H9 (cell line): Measurements from ENCODE around the gene TCEA2. TPM values are rescaled to one million over a fixed set of nuclear protein-coding genes. Genes with fewer than 3 reads are reported as not detected.

Source experiments
- DNase-seq: peaks from one replicate; pipeline ENCODE4 v3.0.0-alpha.2; 2017
- H2AFZ ChIP-seq: one replicate; pipeline ENCODE4 v1.6.1; 2013; ENCODE audit warnings: mild to moderate bottlenecking, low read length, control low read depth, moderate library complexity
- H2AK5ac ChIP-seq: 2 replicates; pipeline ENCODE4 v1.6.1; 2013; ENCODE audit warnings: low read length, control low read depth, mixed read lengths; ENCODE audit not compliant: insufficient read length
- H2BK120ac ChIP-seq: one replicate; pipeline ENCODE4 v1.6.1; 2013; ENCODE audit warnings: low read depth, mild to moderate bottlenecking, low read length, control low read depth, inconsistent platforms; ENCODE audit not compliant: poor library complexity, severe bottlenecking
- H2BK12ac ChIP-seq: 2 replicates; pipeline ENCODE4 v1.6.1; 2013; ENCODE audit warnings: low read length, control low read depth, mixed read lengths, low read depth; ENCODE audit not compliant: insufficient read length
- H2BK15ac ChIP-seq: 2 replicates; pipeline ENCODE4 v1.6.1; 2013; ENCODE audit warnings: low read depth, low read length, control low read depth
- H2BK20ac ChIP-seq: one replicate; pipeline ENCODE4 v1.6.1; 2013; ENCODE audit warnings: low read depth, mild to moderate bottlenecking, low read length, control low read depth, inconsistent platforms; ENCODE audit not compliant: poor library complexity, severe bottlenecking
- H2BK5ac ChIP-seq: 2 replicates; pipeline ENCODE4 v1.6.1; 2013; ENCODE audit warnings: low read length, control low read depth, mixed read lengths; ENCODE audit not compliant: insufficient read length
- H3K14ac ChIP-seq: 2 replicates; pipeline ENCODE4 v1.6.1; 2013; ENCODE audit warnings: low read length, control low read depth; ENCODE audit not compliant: insufficient read depth
- H3K18ac ChIP-seq: 2 replicates; pipeline ENCODE4 v1.6.1; 2013; ENCODE audit warnings: low read depth, mild to moderate bottlenecking, mixed read lengths, low read length, control low read depth; ENCODE audit not compliant: insufficient read length
- H3K23ac ChIP-seq: 2 replicates; pipeline ENCODE4 v1.6.1; 2013; ENCODE audit warnings: low read length, control low read depth, mixed read lengths, low read depth; ENCODE audit not compliant: insufficient read length
- H3K23me2 ChIP-seq: 2 replicates; pipeline ENCODE4 v1.6.1; 2013; ENCODE audit warnings: low read depth, mild to moderate bottlenecking, mixed read lengths, low read length, control low read depth; ENCODE audit not compliant: insufficient read length, poor library complexity, severe bottlenecking
- H3K27ac ChIP-seq: 2 replicates; pipeline ENCODE4 v1.5.1; 2013; ENCODE audit warnings: low read length, control low read depth, mixed read lengths, low read depth; ENCODE audit not compliant: insufficient read length
- H3K27me3 ChIP-seq: 2 replicates; pipeline ENCODE4 v1.6.1; 2013; ENCODE audit warnings: low read length, control low read depth, inconsistent platforms; ENCODE audit not compliant: insufficient read depth
- H3K4ac ChIP-seq: 2 replicates; pipeline ENCODE4 v1.6.1; 2013; ENCODE audit warnings: low read depth, mild to moderate bottlenecking, control low read depth, inconsistent platforms, low read length, moderate library complexity
- H3K4me1 ChIP-seq: 2 replicates; pipeline ENCODE4 v1.6.1; 2013; ENCODE audit warnings: low read length, control low read depth, inconsistent platforms; ENCODE audit not compliant: insufficient read depth
- H3K4me2 ChIP-seq: 2 replicates; pipeline ENCODE4 v1.6.1; 2013; ENCODE audit warnings: low read length, control low read depth, mixed read lengths; ENCODE audit not compliant: insufficient read length, insufficient read depth
- H3K56ac ChIP-seq: 2 replicates; pipeline ENCODE4 v1.6.1; 2013; ENCODE audit warnings: low read depth, mild to moderate bottlenecking, mixed read lengths, low read length, control low read depth; ENCODE audit not compliant: insufficient read length
- H3K79me1 ChIP-seq: 2 replicates; pipeline ENCODE4 v1.6.1; 2013; ENCODE audit warnings: low read depth, mild to moderate bottlenecking, moderate library complexity, low read length, control low read depth, inconsistent platforms; ENCODE audit not compliant: insufficient read depth, poor library complexity, severe bottlenecking
- H3K79me2 ChIP-seq: 2 replicates; pipeline ENCODE4 v1.6.1; 2013; ENCODE audit warnings: low read length, control low read depth, inconsistent platforms; ENCODE audit not compliant: insufficient read depth
- H3K9ac ChIP-seq: 2 replicates; pipeline ENCODE4 v1.6.1; 2013; ENCODE audit warnings: low read length, control low read depth, mixed read lengths; ENCODE audit not compliant: insufficient read length; ENCODE audit errors: extremely low read depth
- H3K9me3 ChIP-seq: one replicate; pipeline ENCODE4 v1.6.1; 2013; ENCODE audit warnings: low read depth, low read length, inconsistent platforms; ENCODE audit not compliant: control insufficient read depth
- H3T11ph ChIP-seq: one replicate; pipeline ENCODE4 v1.6.1; 2013; ENCODE audit warnings: mild to moderate bottlenecking, low read length, control low read depth, inconsistent platforms
- H4K20me1 ChIP-seq: one replicate; pipeline ENCODE4 v1.6.1; 2013; ENCODE audit not compliant: control insufficient read depth, insufficient read length, insufficient read depth
- H4K5ac ChIP-seq: 2 replicates; pipeline ENCODE4 v1.6.1; 2013; ENCODE audit warnings: low read depth, mild to moderate bottlenecking, mixed read lengths, low read length, control low read depth; ENCODE audit not compliant: insufficient read length
- H4K8ac ChIP-seq: replicated peaks from 2 replicates; pipeline ENCODE4 v1.6.1; 2013; ENCODE audit warnings: low read length, control low read depth, mixed read lengths, low read depth; ENCODE audit not compliant: insufficient read length
- H4K91ac ChIP-seq: 2 replicates; pipeline ENCODE4 v1.6.1; 2013; ENCODE audit warnings: low read depth, mild to moderate bottlenecking, moderate library complexity, mixed read lengths, low read length, control low read depth; ENCODE audit not compliant: insufficient read length
- H3K27ac Mint-ChIP-seq, 3 experiments: 2 replicates in 2 of 3; 3 replicates in 1 of 3; pipeline ENCODE4 v1.8.0; 2020 to 2021; ENCODE audit warnings: mixed read lengths in 3 of 3, mild to moderate bottlenecking in 1 of 3, moderate library complexity in 1 of 3
- H3K27me3 Mint-ChIP-seq: 2 replicates; pipeline ENCODE4 v1.8.0; 2021; ENCODE audit warnings: low read depth, mild to moderate bottlenecking, moderate library complexity, mixed read lengths
- H3K36me3 Mint-ChIP-seq, 3 experiments: 2 replicates in 2 of 3; 3 replicates in 1 of 3; pipeline ENCODE4 v1.8.0; 2020 to 2021; ENCODE audit warnings: low read depth in 3 of 3, mixed read lengths in 3 of 3; ENCODE audit not compliant: insufficient read depth in 1 of 3
- H3K4me1 Mint-ChIP-seq, 2 experiments: 2 replicates each; pipeline ENCODE4 v1.8.0; 2020; ENCODE audit warnings: mixed read lengths in 2 of 2
- H3K4me3 Mint-ChIP-seq, 2 experiments: 2 replicates in 1 of 2; 3 replicates in 1 of 2; pipeline ENCODE4 v1.8.0; 2020 to 2021; ENCODE audit warnings: mild to moderate bottlenecking in 2 of 2, mixed read lengths in 2 of 2, moderate library complexity in 1 of 2
- H3K9me3 Mint-ChIP-seq, 2 experiments: 2 replicates in 1 of 2; 3 replicates in 1 of 2; pipeline ENCODE4 v1.8.0; 2020; ENCODE audit warnings: mild to moderate bottlenecking in 2 of 2, mixed read lengths in 2 of 2, moderate library complexity in 1 of 2
- CTCF ChIP-seq: fragments of 200-600 bp; sonication (generic); conservative IDR thresholded peaks from 3 replicates; pipeline ENCODE4 v1.8.0; 2021; ENCODE audit warnings: antibody characterized with exemption, mild to moderate bottlenecking
- WGBS: extraction: QIAGEN DNeasy Blood & Tissue Kit; methylation state at CpG from one replicate; pipeline ENCODE4 v1.1.7; 2013; ENCODE audit warnings: missing lambda C conversion rate, low lambda C conversion rate, mixed read lengths; ENCODE audit not compliant: insufficient read length; ENCODE audit errors: extremely low coverage; 5-methylcytosine and 5-hydroxymethylcytosine counted together
- total RNA-seq: library from RNA; stranded (reverse); gene quantifications from 2 replicates; pipeline ENCODE4 v1.2.1, GENCODE V29; 2021

TCEA2 gene
- total RNA-seq, 1 experiment from 2014 or later: 51.7 TPM

GRCh38 chr20:64050261-64051032 lies 12.6 kb upstream of the TCEA2 start:
- peaks cover 26% of the 10 kb centered on the region; the same call in 1 of the 2 replicates for H3K27me3 ChIP-seq
- H3K4me1 Mint-ChIP-seq: peaks cover 22 to 28% of the 10 kb centered on the region in 2 experiments
- no CpG with 5 or more reads among the region's 23 CpGs for WGBS
- H3K4me3 Mint-ChIP-seq: peak overlapping the region in 1 of 2 experiments; percentile 63; a peak in 2 of 5 replicates
- H2BK15ac ChIP-seq: no peak overlapping the region
- no peak overlapping the region for H3K18ac ChIP-seq
- H3T11ph ChIP-seq: no peak overlapping the region
- H3K4ac ChIP-seq: no peak overlapping the region
- peaks cover 64% of the 10 kb centered on the region for H3K27me3 Mint-ChIP-seq
- no peaks in the 10 kb centered on the region for H3K79me1 ChIP-seq
- no peaks in the 10 kb centered on the region for H3K23me2 ChIP-seq
- TF ChIP-seq CTCF: no peak
- no peak overlapping the region for H3K56ac ChIP-seq
- DNase-seq: peak; percentile 49
- peaks cover 0 to 2% (median 0%) of the 10 kb centered on the region in 3 experiments; a peak in 2 of 7 replicates for H3K36me3 Mint-ChIP-seq
- H4K8ac ChIP-seq: no peak overlapping the region
- no peak overlapping the region for H3K27ac ChIP-seq
- H3K27ac Mint-ChIP-seq: no peak overlapping the region
- no peak overlapping the region for H3K4me2 ChIP-seq
- no peak overlapping the region for H2BK20ac ChIP-seq
- H3K9ac ChIP-seq: no peak overlapping the region
- H2AK5ac ChIP-seq: no peak overlapping the region
- no peaks in the 10 kb centered on the region for H3K4me1 ChIP-seq
- no peak overlapping the region for H2AFZ ChIP-seq
- no peak overlapping the region for H4K91ac ChIP-seq
- no peak overlapping the region for H3K23ac ChIP-seq
- H2BK5ac ChIP-seq: no peak overlapping the region
- H2BK120ac ChIP-seq: no peak overlapping the region
- no peak overlapping the region for H4K5ac ChIP-seq
- no peaks in the 10 kb centered on the region for H3K9me3 ChIP-seq
- H3K9me3 Mint-ChIP-seq: 0 out of 5 replicates have a peak, but pooled peaks cover 0 to 3% of the 10 kb centered on the region in 2 experiments
- no peak overlapping the region for H2BK12ac ChIP-seq
- H3K14ac ChIP-seq: no peak overlapping the region
- H4K20me1 ChIP-seq: no peaks in the 10 kb centered on the region
- H3K79me2 ChIP-seq: no peaks in the 10 kb centered on the region
